Activated naive CD8-positive, alpha-beta T cell treated with anti-CD3 and anti-CD28 coated beads for 36 hours (primary cell): ENCODE data around the gene TMEM184A. TPM values are rescaled to one million over a fixed set of nuclear protein-coding genes. Genes with fewer than 3 reads are reported as not detected.

ENCODE experiments used
- DNase-seq: peaks from one replicate; pipeline ENCODE4 v3.0.0; 2021
- H3K27ac Mint-ChIP-seq: one replicate; pipeline ENCODE4 v1.8.0; 2022; ENCODE audit warnings: mild to moderate bottlenecking, moderate library complexity, mixed read lengths
- H3K27me3 Mint-ChIP-seq: one replicate; pipeline ENCODE4 v1.8.0; 2022; ENCODE audit warnings: mild to moderate bottlenecking, mixed read lengths
- H3K36me3 Mint-ChIP-seq: one replicate; pipeline ENCODE4 v1.8.0; 2021; ENCODE audit warnings: mild to moderate bottlenecking, mixed read lengths
- H3K4me1 Mint-ChIP-seq: one replicate; pipeline ENCODE4 v1.8.0; 2021; ENCODE audit warnings: mixed read lengths
- H3K4me3 Mint-ChIP-seq: one replicate; pipeline ENCODE4 v1.8.0; 2022; ENCODE audit warnings: mild to moderate bottlenecking, moderate library complexity, mixed read lengths
- H3K9me3 Mint-ChIP-seq: one replicate; pipeline ENCODE4 v1.8.0; 2022; ENCODE audit warnings: mixed read lengths
- total RNA-seq, 2 experiments: library from RNA; stranded (reverse); gene quantifications; one replicate each; pipeline ENCODE4 v1.2.3, GENCODE V29; 2021

Gene TMEM184A
- total RNA-seq, 2 experiments from 2014 or later = 0.14 to 0.22 TPM

GRCh38 chr7:1503816-1504775 lies 51.9 kb downstream of the TMEM184A start, which contains the start of gene INTS1:
Gene INTS1 (minus strand): TSS chr7:1504389. CDS start chr7:1503960, 429 bp downstream.
- H3K9me3 Mint-ChIP-seq = no peaks in the 10 kb centered on the region
- peaks cover 13% of the 10 kb centered on the region for H3K36me3 Mint-ChIP-seq
- DNase-seq = peak; percentile 93
- peak within 1 kb of the TSS; percentile 86 for H3K27ac Mint-ChIP-seq
- peak within 1 kb of the TSS; percentile 89 for H3K4me3 Mint-ChIP-seq
- no peaks in the 10 kb centered on the region for H3K27me3 Mint-ChIP-seq
- H3K4me1 Mint-ChIP-seq = peaks cover 30% of the 10 kb centered on the region

GRCh38 chr7:1503390-1503789 lies 52.6 kb downstream of the TMEM184A start:
- H3K4me3 Mint-ChIP-seq = peak overlapping the region; percentile 85
- peak overlapping the region; percentile 34 for H3K27ac Mint-ChIP-seq
- H3K36me3 Mint-ChIP-seq = peaks cover 10% of the 10 kb centered on the region
- H3K4me1 Mint-ChIP-seq = peaks cover 27% of the 10 kb centered on the region
- H3K27me3 Mint-ChIP-seq = no peaks in the 10 kb centered on the region
- no peak for DNase-seq
- no peaks in the 10 kb centered on the region for H3K9me3 Mint-ChIP-seq

GRCh38 chr7:1502845-1503244 lies 53.2 kb downstream of the TMEM184A start:
- no peaks in the 10 kb centered on the region for H3K9me3 Mint-ChIP-seq
- no peak for DNase-seq
- peak overlapping the region; percentile 85 for H3K4me3 Mint-ChIP-seq
- peaks cover 8% of the 10 kb centered on the region for H3K36me3 Mint-ChIP-seq
- H3K27me3 Mint-ChIP-seq = no peaks in the 10 kb centered on the region
- H3K27ac Mint-ChIP-seq = peak overlapping the region; percentile 45
- peaks cover 25% of the 10 kb centered on the region for H3K4me1 Mint-ChIP-seq

- H3K4me1 Mint-ChIP-seq = peaks cover 21% of the 10 kb centered on the region
- H3K27ac Mint-ChIP-seq = no peak overlapping the region
- no peaks in the 10 kb centered on the region for H3K9me3 Mint-ChIP-seq
- peaks cover 8% of the 10 kb centered on the region for H3K36me3 Mint-ChIP-seq
- no peak for DNase-seq
- H3K4me3 Mint-ChIP-seq = peak overlapping the region; percentile 85
- no peaks in the 10 kb centered on the region for H3K27me3 Mint-ChIP-seq
These were observed 54.3 kb downstream of the TMEM184A start for GRCh38 chr7:1501487-1502270.

- no peak for DNase-seq
- Mint-ChIP-seq H3K36me3 (peaks cover 8% of the 10 kb centered on the region), H3K9me3 (no peaks in the 10 kb centered on the region), H3K27ac (no peak overlapping the region), H3K4me3 (peak overlapping the region; percentile 14), H3K27me3 (no peaks in the 10 kb centered on the region), H3K4me1 (peaks cover 17% of the 10 kb centered on the region)
These were observed 55.8 kb downstream of the TMEM184A start for GRCh38 chr7:1500064-1500807.

- no peaks in the 10 kb centered on the region for H3K27me3 Mint-ChIP-seq
- H3K4me3 Mint-ChIP-seq = no peak overlapping the region
- no peak overlapping the region for H3K27ac Mint-ChIP-seq
- H3K4me1 Mint-ChIP-seq = peaks cover 17% of the 10 kb centered on the region
- H3K36me3 Mint-ChIP-seq = peaks cover 8% of the 10 kb centered on the region
- H3K9me3 Mint-ChIP-seq = no peaks in the 10 kb centered on the region
- DNase-seq = no peak
These were observed 56.5 kb downstream of the TMEM184A start for GRCh38 chr7:1499367-1500029.

GRCh38 chr7:1498370-1499305 lies 57.4 kb downstream of the TMEM184A start:
- H3K27ac Mint-ChIP-seq = no peak overlapping the region
- no peak overlapping the region for H3K4me3 Mint-ChIP-seq
- H3K9me3 Mint-ChIP-seq = no peaks in the 10 kb centered on the region
- peaks cover 17% of the 10 kb centered on the region for H3K4me1 Mint-ChIP-seq
- H3K27me3 Mint-ChIP-seq = no peaks in the 10 kb centered on the region
- DNase-seq = no peak
- peaks cover 8% of the 10 kb centered on the region for H3K36me3 Mint-ChIP-seq

- H3K4me3 Mint-ChIP-seq = no peak overlapping the region
- no peak overlapping the region for H3K27ac Mint-ChIP-seq
- no peaks in the 10 kb centered on the region for H3K27me3 Mint-ChIP-seq
- H3K9me3 Mint-ChIP-seq = no peaks in the 10 kb centered on the region
- peaks cover 10% of the 10 kb centered on the region for H3K4me1 Mint-ChIP-seq
- DNase-seq = no peak
- H3K36me3 Mint-ChIP-seq = peaks cover 5% of the 10 kb centered on the region
These were observed 58.6 kb downstream of the TMEM184A start for GRCh38 chr7:1497293-1497927.

GRCh38 chr7:1496531-1497292 lies 59.3 kb downstream of the TMEM184A start:
- Mint-ChIP-seq H3K4me1 (peaks cover 3% of the 10 kb centered on the region), H3K27ac (no peak overlapping the region), H3K27me3 (no peaks in the 10 kb centered on the region), H3K4me3 (no peak overlapping the region), H3K9me3 (no peaks in the 10 kb centered on the region), H3K36me3 (peaks cover 4% of the 10 kb centered on the region)
- no peak for DNase-seq

GRCh38 chr7:1495564-1496242 lies 60.3 kb downstream of the TMEM184A start:
- H3K9me3 Mint-ChIP-seq = no peaks in the 10 kb centered on the region
- H3K4me3 Mint-ChIP-seq = no peak overlapping the region
- no peaks in the 10 kb centered on the region for H3K4me1 Mint-ChIP-seq

GRCh38 chr7:1494866-1495563 lies 61.0 kb downstream of the TMEM184A start:
- no peaks in the 10 kb centered on the region for H3K9me3 Mint-ChIP-seq
- no peak overlapping the region for H3K27ac Mint-ChIP-seq
- no peaks in the 10 kb centered on the region for H3K27me3 Mint-ChIP-seq
- H3K4me1 Mint-ChIP-seq = no peaks in the 10 kb centered on the region
- peaks cover 4% of the 10 kb centered on the region for H3K36me3 Mint-ChIP-seq
- H3K4me3 Mint-ChIP-seq = no peak overlapping the region
- DNase-seq = no peak

More at GRCh38 chr7:1495564-1496242, 60.3 kb downstream of the TMEM184A start:
- Mint-ChIP-seq H3K27ac (no peak overlapping the region), H3K36me3 (peaks cover 4% of the 10 kb centered on the region), H3K27me3 (no peaks in the 10 kb centered on the region)
- no peak for DNase-seq

GRCh38 chr7:1494447-1494846 lies 61.6 kb downstream of the TMEM184A start:
- Mint-ChIP-seq H3K9me3 (no peaks in the 10 kb centered on the region), H3K4me3 (no peak overlapping the region), H3K36me3 (peaks cover 2% of the 10 kb centered on the region), H3K27ac (no peak overlapping the region), H3K4me1 (no peaks in the 10 kb centered on the region), H3K27me3 (no peaks in the 10 kb centered on the region)
- no peak for DNase-seq
